Measurements from ENCODE around the gene KPNA3.

The KPNA3 gene

DNA sequence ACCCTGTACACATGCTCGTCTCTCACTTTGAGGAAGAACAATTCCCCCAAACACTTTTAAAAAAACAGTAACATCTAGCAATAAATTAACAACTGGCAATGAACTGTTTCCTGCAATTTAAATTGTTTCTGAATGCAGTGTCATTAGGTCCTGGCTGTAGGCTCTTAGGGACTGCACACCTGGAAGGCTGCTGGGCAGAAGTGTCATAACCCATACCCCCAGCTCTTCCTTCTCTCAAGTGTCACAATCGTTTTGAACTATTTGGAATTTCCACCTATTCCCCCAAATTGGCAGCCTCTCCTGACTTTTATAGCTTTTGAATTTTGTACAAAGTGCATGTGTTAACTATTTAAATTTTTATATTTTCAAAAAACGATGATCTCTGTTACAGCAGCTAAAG lies 38.2 kb upstream of the KPNA3 start:
- H3K23ac ChIP-seq (ENCODE audit: low read length in 2 of 2) = no peak overlapping the region
- no peak overlapping the region for H2BK5ac ChIP-seq (ENCODE audit: low read depth, low read length, poor library complexity, severe bottlenecking)
- H3K4me3 ChIP-seq (ENCODE audit: insufficient read depth in 1 of 2, low read depth in 1 of 2, low read length in 2 of 2) = no peak overlapping the region

DNA sequence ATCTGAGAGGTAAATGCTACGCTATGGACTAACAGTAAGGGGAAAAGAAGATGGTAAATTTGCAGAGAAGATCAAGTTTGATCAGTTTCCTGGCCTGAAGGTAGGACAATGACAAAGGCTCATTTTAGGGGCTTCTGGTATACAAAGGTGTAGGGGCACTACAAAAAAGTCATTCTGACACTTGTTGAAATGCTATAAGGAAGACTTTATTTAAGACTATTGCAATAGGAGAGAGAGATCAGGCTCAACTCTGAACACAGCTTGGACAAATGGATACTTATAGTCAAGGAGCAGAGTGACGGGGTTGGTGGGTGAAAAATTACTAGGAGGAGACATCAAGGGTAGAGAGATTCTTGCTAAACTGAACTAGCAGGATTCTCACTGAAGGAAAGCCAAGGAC lies 37.2 kb upstream of the KPNA3 start:
- Histone ChIP-seq H2AK5ac (ENCODE audit: low read length, severe bottlenecking) (no peak overlapping the region), H4K91ac (ENCODE audit: low read length) (no peak overlapping the region), H3K27me3 (ENCODE audit: control insufficient read depth in 1 of 2, insufficient read depth in 1 of 2, low read length in 2 of 2) (peaks cover under 1 to 16% of the 10 kb centered on the region in 2 experiments), H3K4me2 (ENCODE audit: low read length, poor library complexity, severe bottlenecking) (no peak overlapping the region), H3K27ac (ENCODE audit: low read length, poor library complexity, severe bottlenecking) (no peak overlapping the region), H2BK5ac (ENCODE audit: low read depth, low read length, poor library complexity, severe bottlenecking) (no peak overlapping the region), H2BK12ac (ENCODE audit: low read length in 2 of 2) (no peak overlapping the region), H3K9me3 (ENCODE audit: control insufficient read depth, low read length) (peaks cover 4% of the 10 kb centered on the region), H3K9ac (ENCODE audit: low read length) (no peak overlapping the region), H3K79me1 (replicated peaks; ENCODE audit: low read length, poor library complexity, severe bottlenecking) (no peaks in the 10 kb centered on the region), H2BK120ac (ENCODE audit: low read depth, low read length) (no peak overlapping the region), H3K4me3 (ENCODE audit: insufficient read depth in 1 of 2, low read depth in 1 of 2, low read length in 2 of 2) (no peak overlapping the region), H4K8ac (ENCODE audit: low read length) (no peak overlapping the region), H3K18ac (ENCODE audit: low read depth in 1 of 2, low read length in 2 of 2) (no peak overlapping the region), H2BK15ac (ENCODE audit: low read depth, poor library complexity, severe bottlenecking) (no peak overlapping the region), H3K4me1 (ENCODE audit: control insufficient read depth, insufficient read depth, low read depth, low read length) (no peaks in the 10 kb centered on the region), H3K4ac (ENCODE audit: low read depth in 1 of 2, low read length in 2 of 2) (no peak overlapping the region), H3K14ac (ENCODE audit: low read length in 2 of 2) (no peak overlapping the region), H3K36me3 (ENCODE audit: control insufficient read depth in 1 of 2, insufficient read depth in 2 of 2, low read depth in 1 of 2, low read length in 2 of 2) (no peaks in the 10 kb centered on the region), H3K23ac (ENCODE audit: low read length in 2 of 2) (no peak overlapping the region), H2AFZ (ENCODE audit: low read depth, low read length) (no peak overlapping the region)
- WGBS = 95% methylated on average over 2 of the region's 2 CpGs
- DNase-seq = no peak

More for the DNA sequence above, 38.2 kb upstream of the KPNA3 start:
- peaks cover 4% of the 10 kb centered on the region for H3K9me3 ChIP-seq (ENCODE audit: control insufficient read depth, low read length)
- no peak overlapping the region for H3K4ac ChIP-seq (ENCODE audit: low read depth in 1 of 2, low read length in 2 of 2)
- peaks cover 0 to 15% of the 10 kb centered on the region in 2 experiments for H3K27me3 ChIP-seq (ENCODE audit: control insufficient read depth in 1 of 2, insufficient read depth in 1 of 2, low read length in 2 of 2)
- H3K4me2 ChIP-seq (ENCODE audit: low read length, poor library complexity, severe bottlenecking) = no peak overlapping the region
- H2BK15ac ChIP-seq (ENCODE audit: low read depth, poor library complexity, severe bottlenecking) = no peak overlapping the region
- H3K4me1 ChIP-seq (ENCODE audit: control insufficient read depth, insufficient read depth, low read depth, low read length) = no peaks in the 10 kb centered on the region
- H4K91ac ChIP-seq (ENCODE audit: low read length) = no peak overlapping the region
- no peak overlapping the region for H4K8ac ChIP-seq (ENCODE audit: low read length)
- 70% methylated on average over 3 of the region's 3 CpGs for WGBS
- H3K18ac ChIP-seq (ENCODE audit: low read depth in 1 of 2, low read length in 2 of 2) = no peak overlapping the region
- no peaks in the 10 kb centered on the region for H3K79me1 ChIP-seq (replicated peaks; ENCODE audit: low read length, poor library complexity, severe bottlenecking)
- no peak overlapping the region for H3K27ac ChIP-seq (ENCODE audit: low read length, poor library complexity, severe bottlenecking)
- no peak overlapping the region for H2AK5ac ChIP-seq (ENCODE audit: low read length, severe bottlenecking)
- no peak overlapping the region for H3K9ac ChIP-seq (ENCODE audit: low read length)
- no peak overlapping the region for H2AFZ ChIP-seq (ENCODE audit: low read depth, low read length)
- H2BK120ac ChIP-seq (ENCODE audit: low read depth, low read length) = no peak overlapping the region
- DNase-seq = no peak
- no peak overlapping the region for H3K14ac ChIP-seq (ENCODE audit: low read length in 2 of 2)
- no peaks in the 10 kb centered on the region for H3K36me3 ChIP-seq (ENCODE audit: control insufficient read depth in 1 of 2, insufficient read depth in 2 of 2, low read depth in 1 of 2, low read length in 2 of 2)
- no peak overlapping the region for H2BK12ac ChIP-seq (ENCODE audit: low read length in 2 of 2)

DNA sequence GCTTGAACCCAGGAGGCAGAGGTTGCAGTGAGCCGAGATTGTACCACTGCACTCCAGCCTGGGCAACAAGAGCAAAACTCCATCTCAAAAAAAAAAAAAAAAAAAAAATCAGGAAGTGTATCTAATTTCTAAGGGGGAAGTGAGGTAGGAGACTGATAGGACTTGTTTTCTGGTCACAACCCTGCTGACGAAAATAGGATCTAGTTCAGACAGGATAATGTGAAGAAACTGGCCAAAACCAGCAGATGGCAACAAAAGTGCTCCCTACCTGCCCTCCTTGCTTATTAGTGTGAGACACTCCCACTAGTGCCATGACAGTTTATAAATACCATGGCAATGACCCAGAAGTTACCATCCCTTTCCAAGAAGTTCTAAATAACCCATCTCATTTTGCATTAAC lies 36.0 kb upstream of the KPNA3 start:
- Histone ChIP-seq H2BK120ac (ENCODE audit: low read depth, low read length) (no peak overlapping the region), H3K4me2 (ENCODE audit: low read length, poor library complexity, severe bottlenecking) (no peak overlapping the region), H2AK5ac (ENCODE audit: low read length, severe bottlenecking) (no peak overlapping the region), H4K91ac (ENCODE audit: low read length) (no peak overlapping the region), H3K9me3 (ENCODE audit: control insufficient read depth, low read length) (peaks cover 4% of the 10 kb centered on the region), H3K27ac (ENCODE audit: low read length, poor library complexity, severe bottlenecking) (no peak overlapping the region), H2BK5ac (ENCODE audit: low read depth, low read length, poor library complexity, severe bottlenecking) (no peak overlapping the region), H3K23ac (ENCODE audit: low read length in 2 of 2) (no peak overlapping the region), H3K79me1 (replicated peaks; ENCODE audit: low read length, poor library complexity, severe bottlenecking) (no peaks in the 10 kb centered on the region), H3K4me3 (ENCODE audit: insufficient read depth in 1 of 2, low read depth in 1 of 2, low read length in 2 of 2) (no peak overlapping the region), H3K14ac (ENCODE audit: low read length in 2 of 2) (no peak overlapping the region), H3K18ac (ENCODE audit: low read depth in 1 of 2, low read length in 2 of 2) (no peak overlapping the region), H2BK12ac (ENCODE audit: low read length in 2 of 2) (no peak overlapping the region), H3K27me3 (ENCODE audit: control insufficient read depth in 1 of 2, insufficient read depth in 1 of 2, low read length in 2 of 2) (peaks cover 10 to 28% of the 10 kb centered on the region in 2 experiments), H3K4me1 (ENCODE audit: control insufficient read depth, insufficient read depth, low read depth, low read length) (no peaks in the 10 kb centered on the region), H4K8ac (ENCODE audit: low read length) (no peak overlapping the region), H3K36me3 (ENCODE audit: control insufficient read depth in 1 of 2, insufficient read depth in 2 of 2, low read depth in 1 of 2, low read length in 2 of 2) (no peaks in the 10 kb centered on the region), H2AFZ (ENCODE audit: low read depth, low read length) (no peak overlapping the region), H3K4ac (ENCODE audit: low read depth in 1 of 2, low read length in 2 of 2) (no peak overlapping the region), H3K9ac (ENCODE audit: low read length) (no peak overlapping the region), H2BK15ac (ENCODE audit: low read depth, poor library complexity, severe bottlenecking) (no peak overlapping the region)
- 83% methylated on average over 1 of the region's 2 CpGs for WGBS
- DNase-seq = no peak

DNA sequence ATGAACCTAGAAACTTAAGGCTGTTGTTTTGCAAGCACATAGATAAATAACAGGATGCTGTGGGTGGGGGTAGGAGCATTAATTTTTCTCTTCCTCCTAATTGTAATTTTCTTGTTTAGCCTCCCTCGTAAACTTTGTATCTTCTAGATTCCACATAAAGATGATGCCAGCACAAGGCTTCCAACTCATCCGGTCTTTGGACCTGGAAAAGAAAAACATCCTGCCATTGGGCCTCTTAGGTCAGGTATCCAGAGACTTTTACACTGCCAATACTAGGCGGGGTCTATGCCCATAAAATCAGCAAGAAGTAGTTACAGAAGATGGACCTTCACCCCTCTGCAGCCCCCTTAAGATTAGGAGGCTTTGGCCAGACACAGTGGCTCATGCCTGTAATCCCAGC lies 35.4 kb upstream of the KPNA3 start:
- H3K4ac ChIP-seq (ENCODE audit: low read depth in 1 of 2, low read length in 2 of 2) = no peak overlapping the region
- no peak overlapping the region for H3K18ac ChIP-seq (ENCODE audit: low read depth in 1 of 2, low read length in 2 of 2)
- 90% methylated on average over 3 of the region's 3 CpGs for WGBS
- H3K79me1 ChIP-seq (replicated peaks; ENCODE audit: low read length, poor library complexity, severe bottlenecking) = no peaks in the 10 kb centered on the region
- DNase-seq = no peak
- no peaks in the 10 kb centered on the region for H3K36me3 ChIP-seq (ENCODE audit: control insufficient read depth in 1 of 2, insufficient read depth in 2 of 2, low read depth in 1 of 2, low read length in 2 of 2)
- H2BK5ac ChIP-seq (ENCODE audit: low read depth, low read length, poor library complexity, severe bottlenecking) = no peak overlapping the region
- no peak overlapping the region for H2BK12ac ChIP-seq (ENCODE audit: low read length in 2 of 2)
- H2AK5ac ChIP-seq (ENCODE audit: low read length, severe bottlenecking) = no peak overlapping the region
- no peak overlapping the region for H3K27ac ChIP-seq (ENCODE audit: low read length, poor library complexity, severe bottlenecking)
- H3K23ac ChIP-seq (ENCODE audit: low read length in 2 of 2) = no peak overlapping the region
- H2BK15ac ChIP-seq (ENCODE audit: low read depth, poor library complexity, severe bottlenecking) = no peak overlapping the region
- no peak overlapping the region for H3K4me3 ChIP-seq (ENCODE audit: insufficient read depth in 1 of 2, low read depth in 1 of 2, low read length in 2 of 2)
- H3K27me3 ChIP-seq (ENCODE audit: control insufficient read depth in 1 of 2, insufficient read depth in 1 of 2, low read length in 2 of 2) = peaks cover 11 to 32% of the 10 kb centered on the region in 2 experiments
- no peak overlapping the region for H3K9ac ChIP-seq (ENCODE audit: low read length)
- H4K91ac ChIP-seq (ENCODE audit: low read length) = no peak overlapping the region
- H3K14ac ChIP-seq (ENCODE audit: low read length in 2 of 2) = no peak overlapping the region
- H3K4me1 ChIP-seq (ENCODE audit: control insufficient read depth, insufficient read depth, low read depth, low read length) = no peaks in the 10 kb centered on the region
- H4K8ac ChIP-seq (ENCODE audit: low read length) = no peak overlapping the region
- H3K9me3 ChIP-seq (ENCODE audit: control insufficient read depth, low read length) = peaks cover 4% of the 10 kb centered on the region
- no peak overlapping the region for H2BK120ac ChIP-seq (ENCODE audit: low read depth, low read length)
- H3K4me2 ChIP-seq (ENCODE audit: low read length, poor library complexity, severe bottlenecking) = no peak overlapping the region
- no peak overlapping the region for H2AFZ ChIP-seq (ENCODE audit: low read depth, low read length)
